Muscle layer of colon (tissue), 2 donors: ENCODE results near the gene AVL9.
"Not testable (repeated sequence)": the region's sequence is repeated elsewhere in the genome, so short reads cannot be mapped to it uniquely, and the experiment has no call there.

Experiments
- H3K27ac ChIP-seq: one replicate; pipeline ENCODE4 v1.7.0; 2013; ENCODE audit warnings: low read depth, mild to moderate bottlenecking, low read length, moderate library complexity
- H3K27me3 ChIP-seq, 2 donors: one replicate each; pipeline ENCODE4 v1.7.0; 2013; ENCODE audit warnings: low read length in 2 of 2, mild to moderate bottlenecking in 2 of 2; ENCODE audit not compliant: insufficient read depth in 2 of 2, control insufficient read depth in 1 of 2
- H3K36me3 ChIP-seq: one replicate; pipeline ENCODE4 v1.7.0; 2013; ENCODE audit warnings: mild to moderate bottlenecking, low read length; ENCODE audit not compliant: insufficient read depth
- H3K4me1 ChIP-seq: one replicate; pipeline ENCODE4 v1.7.0; 2013; ENCODE audit warnings: mild to moderate bottlenecking, low read length; ENCODE audit not compliant: insufficient read depth
- H3K4me3 ChIP-seq, 2 donors: one replicate each; pipeline ENCODE4 v1.7.0; 2013; ENCODE audit warnings: low read length in 2 of 2, low read depth in 1 of 2, mild to moderate bottlenecking in 1 of 2, moderate library complexity in 1 of 2
- H3K9ac ChIP-seq: one replicate; pipeline ENCODE4 v1.7.0; 2013; ENCODE audit warnings: low read length
- H3K9me3 ChIP-seq: one replicate; pipeline ENCODE4 v1.7.0; 2013; ENCODE audit warnings: mild to moderate bottlenecking, low read length
- donor health status: abdominal sarcoma.
- donor health status: Adenocarcinoma of cecum.

AVL9 gene

DNA sequence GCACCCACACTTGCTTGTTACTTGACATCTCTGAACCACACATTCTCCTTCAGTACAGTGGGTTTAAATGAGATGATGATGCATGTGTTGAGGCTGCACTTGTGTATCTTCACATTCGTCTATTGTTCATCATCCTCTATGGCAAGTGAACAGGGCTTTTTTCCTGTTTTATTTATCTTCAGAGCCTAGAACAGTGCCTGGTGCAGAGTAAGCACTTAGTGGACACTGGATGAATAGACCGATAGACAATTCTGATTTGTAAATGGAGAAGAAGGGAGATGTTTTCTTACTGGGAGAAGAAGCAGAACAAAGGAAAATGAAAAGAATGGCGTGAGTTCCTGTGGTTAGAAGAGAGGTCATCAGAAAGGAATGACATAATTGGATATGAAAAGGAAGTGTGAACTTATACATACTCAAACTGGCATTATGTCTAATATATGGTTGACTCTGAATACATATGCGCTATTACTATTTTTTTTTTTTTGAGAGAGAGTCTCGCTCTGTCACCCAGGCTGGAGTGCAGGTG is 99.7 kb downstream of the AVL9 start:
- H3K36me3 ChIP-seq, result no peaks in the 10 kb centered on the region
- H3K9ac ChIP-seq, result no peak overlapping the region
- H3K9me3 ChIP-seq, result no peaks in the 10 kb centered on the region
- H3K27me3 ChIP-seq, result no peaks in the 10 kb centered on the region
- H3K27ac ChIP-seq, result no peak overlapping the region
- H3K4me1 ChIP-seq, result no peaks in the 10 kb centered on the region
- H3K4me3 ChIP-seq, result no peak overlapping the region

- H3K27me3 ChIP-seq, H3K27ac ChIP-seq, H3K36me3 ChIP-seq, H3K9ac ChIP-seq, H3K9me3 ChIP-seq, H3K4me1 ChIP-seq, H3K4me3 ChIP-seq: not testable (repeated sequence)
Measured at GRCh38 chr7:32601196-32601595, 105.9 kb downstream of the AVL9 start.

DNA sequence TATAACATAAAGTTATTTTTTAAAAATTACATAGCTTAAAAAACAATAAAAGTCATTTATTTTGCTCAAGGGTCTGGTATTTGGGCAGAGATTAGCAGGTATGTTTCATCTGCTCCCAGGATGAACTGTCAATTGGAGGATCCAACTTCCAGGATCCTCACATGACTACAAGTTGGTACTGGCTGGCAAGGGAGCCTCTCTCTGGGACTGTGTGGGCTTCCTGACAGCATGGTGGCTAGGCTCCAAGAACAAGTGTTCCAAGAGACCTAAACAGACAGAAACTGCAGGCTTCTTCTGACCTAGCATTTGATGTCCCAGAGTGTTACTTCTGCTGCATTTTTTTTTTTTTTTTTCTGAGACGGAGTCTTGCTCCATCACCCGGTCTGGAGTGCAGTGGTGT is 107.2 kb downstream of the AVL9 start:
- Histone ChIP-seq H3K4me1 (no peaks in the 10 kb centered on the region), H3K27me3 (no peaks in the 10 kb centered on the region), H3K36me3 (no peaks in the 10 kb centered on the region)

GRCh38 chr7:32603492-32603891 is 108.2 kb downstream of the AVL9 start:
- H3K4me3 ChIP-seq, H3K9ac ChIP-seq, H3K27me3 ChIP-seq, H3K27ac ChIP-seq, H3K4me1 ChIP-seq, H3K36me3 ChIP-seq, H3K9me3 ChIP-seq: not testable (repeated sequence)

More for the DNA sequence above, 107.2 kb downstream of the AVL9 start:
- Histone ChIP-seq H3K9me3 (no peaks in the 10 kb centered on the region), H3K4me3 (no peak overlapping the region), H3K27ac (no peak overlapping the region), H3K9ac (no peak overlapping the region)

DNA sequence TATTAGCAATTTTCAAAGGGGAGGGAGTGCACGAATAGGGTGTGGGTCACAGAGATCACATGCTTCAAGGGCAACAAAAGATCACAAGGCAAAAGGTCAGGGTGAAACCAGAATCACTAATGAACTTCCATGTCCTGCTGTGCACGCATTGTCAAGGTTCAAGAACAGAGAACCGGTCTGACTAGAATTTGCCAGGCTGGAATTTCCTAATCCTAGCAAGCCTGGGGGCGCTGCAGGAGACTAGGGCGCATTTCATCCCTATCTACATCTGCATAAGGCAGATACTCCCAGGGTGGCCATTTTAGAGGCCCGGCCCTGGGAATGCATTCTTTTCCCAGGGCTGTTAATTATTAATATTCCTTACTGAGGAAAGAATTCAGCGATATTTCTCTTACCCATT is 108.8 kb downstream of the AVL9 start:
- not testable (repeated sequence) for H3K36me3 ChIP-seq, H3K4me1 ChIP-seq, H3K27ac ChIP-seq, H3K27me3 ChIP-seq, H3K9ac ChIP-seq, H3K9me3 ChIP-seq, H3K4me3 ChIP-seq

- no peaks in the 10 kb centered on the region for H3K36me3 ChIP-seq
- no peak overlapping the region for H3K4me3 ChIP-seq
- H3K9me3 ChIP-seq, result no peaks in the 10 kb centered on the region
- no peak overlapping the region for H3K9ac ChIP-seq
- H3K27me3 ChIP-seq, result no peaks in the 10 kb centered on the region
- H3K4me1 ChIP-seq, result no peaks in the 10 kb centered on the region
- H3K27ac ChIP-seq, result no peak overlapping the region
Measured at GRCh38 chr7:32605032-32605431, 109.7 kb downstream of the AVL9 start.

DNA sequence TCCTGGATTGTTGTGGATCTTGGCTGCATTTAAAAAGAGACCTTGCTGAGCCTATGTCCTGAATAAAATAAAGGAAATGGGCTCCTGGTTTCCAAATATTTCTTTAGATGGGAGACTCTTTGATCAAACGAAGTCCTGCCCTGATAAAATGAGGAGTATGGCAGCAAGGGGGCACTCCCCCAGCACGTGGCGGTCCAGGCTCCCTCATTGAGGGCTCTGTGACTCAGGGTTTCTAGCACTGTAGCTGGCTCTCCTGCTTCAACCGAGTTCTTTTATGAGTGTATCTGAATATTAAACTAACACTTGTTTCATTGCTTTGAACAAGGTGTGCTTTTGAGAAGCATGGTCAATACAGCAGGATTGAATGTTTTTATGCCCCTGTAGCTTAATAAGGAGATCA is 114.2 kb downstream of the AVL9 start:
- Histone ChIP-seq H3K4me3 (no peak overlapping the region), H3K9me3 (no peaks in the 10 kb centered on the region), H3K4me1 (peaks cover 5% of the 10 kb centered on the region), H3K27me3 (no peaks in the 10 kb centered on the region), H3K9ac (no peak overlapping the region), H3K36me3 (no peaks in the 10 kb centered on the region), H3K27ac (no peak overlapping the region)

GRCh38 chr7:32611201-32612099 is 116.2 kb downstream of the AVL9 start:
- H3K27me3 ChIP-seq, result no peaks in the 10 kb centered on the region
- H3K9me3 ChIP-seq, result no peaks in the 10 kb centered on the region
- H3K4me1 ChIP-seq, result peaks cover 5% of the 10 kb centered on the region
- no peak overlapping the region for H3K4me3 ChIP-seq
- H3K9ac ChIP-seq, result no peak overlapping the region
- H3K27ac ChIP-seq, result peak overlapping the region; percentile 16
- H3K36me3 ChIP-seq, result no peaks in the 10 kb centered on the region

DNA sequence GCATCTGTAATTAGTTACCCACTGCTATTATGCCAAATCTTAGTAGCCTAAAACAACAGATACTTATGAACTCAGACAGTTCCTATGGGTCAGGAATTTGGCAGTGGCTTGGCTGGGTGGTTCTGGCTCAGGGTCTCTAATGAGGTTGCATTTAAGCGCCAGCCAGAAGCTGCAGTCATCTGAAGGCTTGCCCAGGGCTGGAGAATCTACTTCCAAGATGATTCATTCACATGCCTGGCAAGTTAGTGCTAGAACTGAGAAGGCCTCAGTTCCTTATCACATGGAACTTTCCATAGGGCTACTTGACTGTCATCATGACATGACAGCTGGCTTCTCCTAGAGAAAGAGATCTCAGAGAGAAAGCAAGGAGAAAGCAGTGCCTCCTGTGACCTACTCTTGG is 121.3 kb downstream of the AVL9 start:
- Histone ChIP-seq H3K27ac (no peak overlapping the region), H3K36me3 (no peaks in the 10 kb centered on the region), H3K9ac (no peak overlapping the region), H3K4me3 (no peak overlapping the region), H3K9me3 (no peaks in the 10 kb centered on the region), H3K27me3 (no peaks in the 10 kb centered on the region), H3K4me1 (no peaks in the 10 kb centered on the region)

DNA sequence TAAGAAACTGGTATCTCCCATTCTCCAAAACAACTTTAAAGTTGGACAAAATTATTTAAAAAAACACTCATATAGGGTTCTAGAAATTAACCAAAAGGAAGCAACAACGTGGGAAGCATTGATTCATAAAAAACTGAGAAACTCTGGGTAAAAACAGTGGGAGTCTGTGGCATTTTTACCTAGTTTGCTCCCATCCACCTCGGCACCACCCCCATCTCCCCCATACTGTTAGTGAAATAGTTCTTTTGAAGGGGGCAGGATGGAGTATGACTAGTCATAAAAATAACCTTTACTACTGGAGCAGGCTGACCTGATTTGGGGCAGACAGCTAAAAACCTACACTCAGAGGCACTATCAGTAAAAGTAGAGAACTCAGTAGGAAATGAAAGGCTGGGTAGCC is 123.2 kb downstream of the AVL9 start:
- H3K4me3 ChIP-seq, result no peak overlapping the region
- no peaks in the 10 kb centered on the region for H3K27me3 ChIP-seq
- no peak overlapping the region for H3K9ac ChIP-seq
- H3K27ac ChIP-seq, result no peak overlapping the region
- H3K36me3 ChIP-seq, result no peaks in the 10 kb centered on the region
- no peaks in the 10 kb centered on the region for H3K9me3 ChIP-seq
- no peaks in the 10 kb centered on the region for H3K4me1 ChIP-seq

- Histone ChIP-seq H3K4me3 (no peak overlapping the region), H3K27ac (no peak overlapping the region), H3K4me1 (no peaks in the 10 kb centered on the region), H3K36me3 (no peaks in the 10 kb centered on the region), H3K9me3 (no peaks in the 10 kb centered on the region), H3K27me3 (no peaks in the 10 kb centered on the region), H3K9ac (no peak overlapping the region)
Measured at GRCh38 chr7:32618987-32619386, 123.7 kb downstream of the AVL9 start.

DNA sequence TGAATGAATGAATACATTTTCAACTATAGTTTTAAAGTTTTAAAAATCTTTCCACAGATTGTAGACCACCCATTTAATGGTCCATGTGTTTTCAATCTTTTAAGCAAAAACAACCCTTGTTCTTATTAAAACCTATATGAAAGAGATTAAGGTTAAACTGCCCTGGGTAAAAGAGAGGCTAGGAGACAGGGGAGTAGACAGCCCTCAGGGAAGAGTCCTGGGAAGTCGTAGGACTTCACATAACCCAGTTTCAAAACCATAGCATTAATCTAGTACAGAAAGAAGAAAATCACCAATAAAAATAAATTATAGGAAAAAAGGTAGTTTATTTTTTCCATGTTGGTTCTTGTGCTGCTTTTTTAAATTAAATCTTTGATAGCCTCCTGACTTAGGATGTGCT is 124.1 kb downstream of the AVL9 start:
- H3K27ac ChIP-seq, H3K36me3 ChIP-seq, H3K27me3 ChIP-seq, H3K9me3 ChIP-seq, H3K4me3 ChIP-seq, H3K4me1 ChIP-seq, H3K9ac ChIP-seq: not testable (repeated sequence)
